Eye (tissue), 1 donor: ENCODE results near the gene UCK1.

ENCODE experiments used
- DNase-seq: peaks from one replicate; pipeline ENCODE4 v3.0.0-alpha.2; 2015

Gene UCK1

GRCh38 chr9:131530920-131531832 is at the start of gene UCK1:
UCK1 (minus strand) TSS chr9:131531263; CDS start chr9:131531174, 89 bp downstream.
- DNase-seq: peak; percentile 95

- peak; percentile 8 for DNase-seq
Measured at GRCh38 chr9:131580358-131580757, 49.3 kb upstream of the UCK1 start.

DNA sequence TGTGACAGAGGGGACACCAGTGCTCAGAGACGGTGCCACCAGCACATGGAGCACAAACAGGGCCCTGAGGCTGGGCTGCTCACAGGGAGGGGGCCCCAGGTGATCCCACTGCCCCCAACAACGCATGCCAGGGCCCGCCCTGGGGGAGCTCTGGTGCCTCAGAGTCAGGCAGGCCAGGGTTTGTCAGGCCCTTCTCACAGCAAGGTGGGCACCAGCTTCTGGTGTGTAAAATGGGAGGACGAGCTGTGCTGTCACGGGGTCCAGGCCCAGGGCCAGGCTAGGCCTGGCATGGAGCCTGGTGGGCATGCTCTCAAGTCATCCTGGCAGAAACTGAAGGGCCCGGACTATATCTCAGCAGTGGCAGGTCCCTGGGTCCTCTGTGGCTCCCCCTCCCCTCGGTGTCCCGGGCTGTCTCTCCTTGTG is 48.7 kb upstream of the UCK1 start:
- DNase-seq: no peak

- peak; percentile 39 for DNase-seq
Measured at GRCh38 chr9:131578731-131579504, 47.9 kb upstream of the UCK1 start.

GRCh38 chr9:131578021-131578420 is 47.0 kb upstream of the UCK1 start:
- peak; percentile 91 for DNase-seq

DNA sequence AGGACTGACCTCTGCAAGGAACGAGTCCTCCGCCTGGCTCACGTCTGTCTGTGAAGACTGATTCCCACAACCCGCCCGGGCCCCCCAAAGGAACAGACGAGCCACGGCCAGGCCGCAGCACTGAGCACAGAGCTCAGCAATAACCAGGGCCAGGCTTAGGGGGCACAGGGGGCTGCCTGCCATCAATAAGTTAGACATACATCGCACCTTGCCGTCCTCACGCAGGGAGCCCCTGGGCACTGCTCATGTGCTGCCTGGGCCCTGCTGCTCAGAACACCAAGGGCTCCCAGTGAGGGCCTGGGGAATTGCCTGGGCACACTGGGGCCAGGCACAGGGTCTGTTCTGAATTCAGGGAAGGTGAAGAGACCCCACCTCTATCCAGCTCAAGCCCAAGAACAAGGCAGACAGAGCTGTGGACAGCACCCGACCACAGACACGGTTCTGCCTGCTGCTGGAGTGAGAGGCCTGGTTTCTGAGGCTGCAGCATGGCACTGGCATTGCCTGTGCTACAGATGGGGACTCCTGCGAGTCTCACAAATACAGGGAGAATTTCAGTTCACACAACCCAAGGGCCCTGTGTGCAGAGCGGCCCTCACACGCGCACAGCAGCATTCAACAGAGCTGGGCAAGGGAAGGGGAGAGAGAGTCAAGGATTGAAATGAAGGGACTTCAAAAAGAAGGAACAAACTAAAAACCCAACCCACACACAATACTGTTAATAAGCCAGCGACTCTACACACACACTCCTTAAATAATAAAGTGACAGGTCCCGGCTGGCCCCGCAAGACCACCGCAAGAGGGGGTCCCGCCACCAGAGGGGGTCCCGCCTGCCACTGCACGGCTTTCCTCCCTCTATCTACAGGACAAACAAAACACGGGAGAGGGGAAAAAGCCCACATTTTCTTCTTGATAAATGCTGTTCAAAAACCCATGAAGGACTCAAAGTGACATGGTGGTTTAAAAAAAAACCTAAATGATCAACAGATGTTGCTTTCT is 46.2 kb upstream of the UCK1 start:
- no peak for DNase-seq

DNA sequence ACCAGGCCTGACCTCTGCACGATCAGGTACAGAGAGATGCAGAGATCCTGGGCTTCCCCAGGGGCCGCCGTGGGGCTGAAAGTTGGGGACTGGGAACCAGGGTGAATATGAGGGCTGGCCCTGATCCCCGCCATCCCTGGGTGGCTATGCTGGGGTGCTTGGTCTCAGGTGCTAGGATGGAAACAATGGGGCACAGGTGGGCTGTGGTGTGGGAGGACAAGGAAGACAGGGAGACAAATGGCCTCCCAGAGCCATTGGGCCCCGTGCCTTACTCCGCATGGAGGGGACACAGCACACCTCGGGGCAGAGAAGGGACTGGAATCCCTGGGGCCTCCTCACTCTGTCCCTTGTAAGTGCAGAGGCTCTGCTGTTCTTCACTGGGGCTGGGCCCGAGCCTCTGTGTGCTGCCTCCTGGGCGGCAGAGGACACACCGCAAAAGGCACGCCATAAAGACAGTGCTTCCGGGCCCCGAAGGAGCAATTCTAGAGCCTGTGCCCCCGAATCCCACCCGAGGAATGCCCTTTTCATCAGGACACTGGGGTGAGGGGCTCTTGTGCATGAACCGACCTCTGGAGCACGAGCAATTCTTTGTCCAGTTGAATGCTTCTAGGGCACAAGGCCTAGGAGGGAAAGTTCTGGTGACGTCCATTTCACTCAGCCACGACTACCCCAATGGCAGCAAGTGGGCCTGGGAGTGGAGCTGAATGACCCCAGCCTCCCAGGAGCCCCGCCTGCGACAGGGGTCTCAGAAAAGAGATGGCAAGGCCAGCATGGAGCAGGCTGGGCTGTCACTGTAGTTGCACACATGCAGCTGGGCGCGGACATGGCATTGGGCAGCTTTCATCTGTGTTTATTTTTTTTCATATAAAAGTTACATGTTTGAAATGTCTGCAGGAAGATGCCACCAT is 45.1 kb upstream of the UCK1 start:
- peak; percentile 8 for DNase-seq

DNA sequence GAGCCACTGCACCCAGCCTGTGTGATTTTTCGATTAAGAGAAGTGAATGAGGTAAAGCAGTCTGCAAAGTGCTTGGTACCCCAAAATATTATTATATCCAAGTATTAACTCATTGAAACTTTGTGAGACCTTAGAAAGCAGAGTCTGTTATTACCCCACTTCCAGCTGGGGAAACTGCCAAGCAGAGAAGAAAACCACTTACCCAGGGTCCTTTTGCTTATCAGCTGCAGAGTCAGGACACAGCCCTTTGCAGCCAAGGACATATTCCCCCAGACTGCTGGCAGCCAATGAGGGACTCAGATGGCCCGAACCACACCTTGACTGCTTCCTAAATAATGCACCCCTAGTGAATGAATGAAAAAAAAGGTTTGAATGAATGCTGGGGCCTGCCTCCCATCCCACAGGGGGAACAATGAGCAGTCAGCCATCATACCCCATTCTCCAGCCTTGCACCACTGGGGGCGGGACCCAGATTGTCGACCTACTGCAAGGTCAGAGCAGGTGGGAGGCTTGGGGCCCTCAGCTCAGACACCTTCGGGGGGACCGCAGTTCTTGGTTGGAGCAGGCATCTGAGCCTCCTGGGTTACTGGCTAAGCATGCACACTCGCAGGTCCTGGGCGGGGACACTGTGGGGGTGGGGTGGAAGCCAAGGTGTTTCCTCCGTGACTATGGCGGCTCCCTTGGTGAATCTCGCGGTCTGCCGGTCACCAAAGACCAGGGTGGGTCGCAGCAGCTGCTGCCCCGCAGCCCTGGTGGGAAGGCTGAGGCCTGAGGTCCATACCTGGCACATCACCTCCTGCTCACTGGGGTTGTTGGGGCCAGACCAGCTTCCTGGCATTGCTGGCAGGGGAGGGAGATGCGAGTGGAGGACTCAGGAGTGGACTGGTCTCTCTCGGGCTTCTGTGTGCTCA is 43.9 kb upstream of the UCK1 start:
- DNase-seq: no peak

GRCh38 chr9:131567910-131568309 is 36.8 kb upstream of the UCK1 start:
- DNase-seq: no peak

- DNase-seq: no peak
Measured at GRCh38 chr9:131566158-131566557, 35.1 kb upstream of the UCK1 start.

DNA sequence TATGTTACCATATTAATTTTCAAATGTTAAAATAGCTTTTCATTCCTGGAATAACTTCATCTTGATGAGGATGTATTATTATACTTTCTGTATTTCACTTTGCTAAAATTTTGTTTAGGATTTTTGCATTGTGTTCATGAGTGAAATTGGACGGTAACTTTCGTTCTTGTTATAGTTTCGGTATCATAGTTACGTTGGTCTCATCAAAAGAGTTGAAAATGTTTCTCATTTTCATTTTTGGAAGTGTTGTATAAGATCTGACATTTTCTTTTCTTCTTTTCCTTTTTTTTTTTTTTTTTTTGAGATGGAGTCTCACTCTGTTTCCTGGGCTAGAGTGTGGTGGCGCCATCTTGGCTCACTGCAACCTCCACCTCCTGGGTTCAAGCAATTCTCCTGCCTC is 34.3 kb upstream of the UCK1 start:
- DNase-seq: no peak

- no peak for DNase-seq
Measured at GRCh38 chr9:131562032-131562959, 31.2 kb upstream of the UCK1 start.

DNA sequence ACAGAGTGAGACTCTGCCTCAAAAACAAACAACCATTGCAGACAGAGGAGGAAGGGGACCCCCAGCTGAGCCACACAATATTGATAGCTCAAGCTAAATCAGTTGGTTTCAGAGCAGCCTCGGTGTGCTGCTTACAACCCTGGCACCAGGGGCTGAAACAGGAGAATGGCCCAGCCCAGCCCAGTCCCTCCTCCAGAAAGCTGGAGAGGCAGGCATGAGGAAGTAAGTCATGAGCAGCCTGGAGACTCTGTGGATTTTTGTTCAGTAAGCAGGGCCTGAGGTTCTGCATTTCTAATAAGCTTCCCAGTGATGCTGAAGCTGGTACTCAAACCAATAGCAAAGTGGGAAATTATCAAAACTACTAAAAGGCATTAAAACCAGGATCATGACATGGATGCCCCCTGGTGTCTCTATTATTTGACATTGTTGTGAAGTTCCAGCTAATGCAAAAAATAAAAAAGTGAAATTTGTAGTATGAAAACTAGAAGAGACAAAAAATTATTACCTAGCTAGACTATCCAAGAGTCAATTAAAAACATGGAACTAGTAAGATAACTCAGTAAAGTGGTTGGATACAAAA is 28.4 kb upstream of the UCK1 start:
- no peak for DNase-seq

GRCh38 chr9:131557855-131558548 is 26.9 kb upstream of the UCK1 start:
- no peak for DNase-seq

GRCh38 chr9:131555841-131556673 is 25.0 kb upstream of the UCK1 start:
- DNase-seq: no peak

GRCh38 chr9:131554843-131555351 is 23.8 kb upstream of the UCK1 start:
- no peak for DNase-seq
